ENCODE results near the gene CDON.

CDON gene

DNA sequence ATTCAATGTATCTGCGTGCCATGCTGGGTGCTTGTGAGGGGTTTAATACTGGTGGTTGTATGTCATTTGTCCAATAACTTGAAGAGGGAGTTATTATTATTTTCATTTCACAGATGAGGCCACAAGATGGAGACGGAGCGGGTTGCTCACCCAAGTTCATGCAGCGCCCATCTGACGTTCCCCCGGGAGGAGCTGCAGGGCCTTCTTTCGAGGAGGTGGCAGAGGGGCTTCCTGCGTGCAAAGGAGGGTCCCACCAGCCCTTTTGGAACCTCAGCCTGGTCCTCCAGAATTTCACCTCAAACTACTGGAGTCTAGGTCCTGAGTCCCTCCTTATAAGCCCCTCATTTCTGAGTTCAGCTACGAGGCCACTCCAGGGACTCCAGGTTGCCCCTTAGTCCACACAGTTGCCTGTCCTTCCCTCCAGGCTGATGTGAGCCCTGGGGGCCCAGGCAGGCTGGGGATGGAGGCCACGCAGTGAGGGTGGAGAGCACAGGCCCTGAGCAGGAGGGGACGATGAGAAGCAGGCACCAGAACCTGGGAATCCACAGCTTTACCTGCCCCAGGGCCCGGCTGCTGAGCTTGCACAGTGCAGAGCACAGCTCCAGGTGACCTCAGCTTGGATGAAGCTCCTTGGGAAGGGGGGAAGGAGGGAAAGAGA lies 119.8 kb downstream of the CDON start:
- Histone ChIP-seq H3K4me3 (ENCODE audit: low read depth, low read length) (no peak overlapping the region), H2AFZ (ENCODE audit: low read length, unreplicated experiment) (no peak overlapping the region), H3K36me3 (ENCODE audit: insufficient read depth, low read length) (no peaks in the 10 kb centered on the region), H3K79me2 (ENCODE audit: control insufficient read depth, insufficient read depth, low read length, unreplicated experiment) (no peaks in the 10 kb centered on the region), H3K4me1 (ENCODE audit: control insufficient read depth, insufficient read depth, low read length, unreplicated experiment) (no peaks in the 10 kb centered on the region), H3K27me3 (ENCODE audit: insufficient read depth, low read length) (no peaks in the 10 kb centered on the region), H3K27ac (ENCODE audit: low read depth, low read length) (no peak overlapping the region)

DNA sequence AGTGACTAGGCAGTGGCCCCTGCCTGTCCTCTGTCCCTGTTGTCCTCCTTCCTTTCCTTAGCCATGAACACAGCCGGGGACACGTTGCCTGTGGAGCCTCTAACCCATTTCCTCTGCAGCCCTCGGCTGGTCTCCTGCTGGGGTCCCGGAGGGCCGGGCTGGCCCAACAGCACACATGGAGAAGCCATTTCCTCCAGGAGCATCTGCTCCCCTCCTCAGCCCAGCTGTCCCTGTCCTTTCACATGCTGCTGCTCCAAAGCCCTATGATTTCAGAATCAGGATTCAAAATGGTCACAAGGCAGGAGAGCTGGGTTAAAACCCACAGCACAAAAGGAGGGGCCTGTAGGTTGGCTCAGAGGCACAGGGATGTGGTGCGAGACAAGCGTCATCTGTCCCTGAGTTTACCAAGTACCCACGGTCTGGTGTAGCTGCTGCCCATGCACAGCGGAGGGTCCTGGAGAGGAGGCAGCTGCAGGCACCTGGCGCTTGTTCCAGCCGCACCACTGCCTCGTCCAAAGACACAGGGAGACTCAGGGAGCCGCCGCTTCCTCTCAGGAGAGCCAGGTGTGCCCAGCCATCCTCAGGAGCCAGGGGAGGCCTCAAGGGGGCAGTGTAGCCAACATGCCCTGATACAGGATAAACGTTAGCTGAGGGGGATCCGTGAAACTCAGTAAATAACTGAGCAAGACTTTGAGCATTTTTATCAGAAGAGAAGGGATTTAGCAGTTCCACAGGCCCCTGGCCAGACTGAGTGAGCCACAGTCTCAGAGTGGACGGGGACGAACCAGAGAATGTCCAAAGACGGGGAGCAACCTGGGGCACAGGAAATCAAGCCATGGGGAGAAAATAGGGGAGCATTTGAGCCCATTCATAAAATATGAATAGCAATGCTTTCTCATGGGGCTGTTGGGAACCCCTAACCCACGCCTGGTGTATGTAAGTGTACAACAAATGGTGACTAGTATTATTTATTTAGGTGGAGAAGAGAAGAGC lies 120.8 kb downstream of the CDON start:
- Histone ChIP-seq H3K4me1 (ENCODE audit: control insufficient read depth, insufficient read depth, low read length, unreplicated experiment) (no peaks in the 10 kb centered on the region), H3K27ac (ENCODE audit: low read depth, low read length) (no peak overlapping the region), H3K27me3 (ENCODE audit: insufficient read depth, low read length) (no peaks in the 10 kb centered on the region), H2AFZ (ENCODE audit: low read length, unreplicated experiment) (no peak overlapping the region), H3K4me3 (ENCODE audit: low read depth, low read length) (no peak overlapping the region), H3K79me2 (ENCODE audit: control insufficient read depth, insufficient read depth, low read length, unreplicated experiment) (no peaks in the 10 kb centered on the region), H3K36me3 (ENCODE audit: insufficient read depth, low read length) (no peaks in the 10 kb centered on the region)

DNA sequence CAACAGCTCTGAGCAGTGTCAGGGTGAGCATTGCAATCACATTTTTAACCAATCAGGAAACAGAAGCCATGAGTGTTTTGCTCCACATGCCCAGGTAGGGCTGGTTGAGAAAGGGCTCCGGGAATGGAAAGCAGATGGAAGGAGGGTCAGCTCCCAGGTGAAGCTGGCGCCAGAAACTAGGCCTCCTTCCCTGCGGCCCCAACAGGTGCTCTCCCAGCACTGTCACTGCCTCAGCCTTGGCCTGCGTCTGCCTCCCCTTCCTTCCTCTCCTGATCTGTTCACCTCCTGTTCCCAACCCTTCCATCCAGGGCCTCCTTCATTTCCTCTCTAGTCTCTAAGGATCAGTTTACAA lies 121.4 kb downstream of the CDON start:
- Histone ChIP-seq H3K27ac (ENCODE audit: low read depth, low read length) (no peak overlapping the region), H3K36me3 (ENCODE audit: insufficient read depth, low read length) (no peaks in the 10 kb centered on the region), H3K4me1 (ENCODE audit: control insufficient read depth, insufficient read depth, low read length, unreplicated experiment) (no peaks in the 10 kb centered on the region), H3K4me3 (ENCODE audit: low read depth, low read length) (no peak overlapping the region), H3K27me3 (ENCODE audit: insufficient read depth, low read length) (no peaks in the 10 kb centered on the region), H3K79me2 (ENCODE audit: control insufficient read depth, insufficient read depth, low read length, unreplicated experiment) (no peaks in the 10 kb centered on the region), H2AFZ (ENCODE audit: low read length, unreplicated experiment) (no peak overlapping the region)

DNA sequence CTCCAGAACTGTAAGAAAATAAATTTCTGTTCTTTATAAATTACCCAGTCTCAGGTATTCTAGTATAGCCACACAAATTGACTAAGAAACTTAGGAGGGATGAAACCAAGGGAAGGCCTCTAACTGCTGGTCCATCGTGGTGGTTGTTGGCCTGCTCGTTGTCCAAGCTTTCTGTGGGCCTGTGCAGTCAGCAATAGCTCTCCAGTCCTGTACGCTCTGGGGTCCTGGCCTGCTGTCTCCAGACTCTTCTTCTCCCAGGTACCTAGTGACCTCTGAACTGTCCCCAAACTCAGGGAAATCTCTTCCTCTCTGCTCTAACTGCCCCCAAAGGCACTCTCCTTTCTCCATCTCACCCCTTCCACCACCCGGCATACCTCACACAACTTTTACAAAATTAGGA lies 122.5 kb downstream of the CDON start:
- Histone ChIP-seq H3K27ac (ENCODE audit: low read depth, low read length) (no peak overlapping the region), H3K79me2 (ENCODE audit: control insufficient read depth, insufficient read depth, low read length, unreplicated experiment) (no peaks in the 10 kb centered on the region), H2AFZ (ENCODE audit: low read length, unreplicated experiment) (no peak overlapping the region), H3K27me3 (ENCODE audit: insufficient read depth, low read length) (no peaks in the 10 kb centered on the region), H3K4me1 (ENCODE audit: control insufficient read depth, insufficient read depth, low read length, unreplicated experiment) (no peaks in the 10 kb centered on the region), H3K36me3 (ENCODE audit: insufficient read depth, low read length) (no peaks in the 10 kb centered on the region), H3K4me3 (ENCODE audit: low read depth, low read length) (no peak overlapping the region)

DNA sequence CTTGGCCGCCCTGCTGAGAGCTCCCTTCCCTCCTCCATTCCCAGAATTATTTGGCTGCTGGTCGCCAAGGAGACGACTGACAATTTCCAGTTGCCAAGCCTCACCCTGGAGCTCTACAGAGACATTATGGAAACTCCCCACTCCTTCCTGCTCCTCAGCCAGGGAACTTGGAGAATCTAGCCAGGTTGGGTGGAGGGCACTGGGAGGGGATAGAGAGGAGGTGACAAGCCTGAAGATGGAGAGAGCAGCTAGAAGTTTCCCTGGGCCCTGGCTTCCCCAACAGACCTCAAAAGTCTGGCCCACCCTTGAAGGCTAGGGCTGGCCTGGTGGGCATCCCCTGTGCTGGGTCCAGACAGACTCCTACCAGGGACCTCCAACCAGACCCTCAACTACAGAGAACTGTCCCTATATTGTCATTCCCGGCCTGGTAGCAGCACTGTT lies 123.6 kb downstream of the CDON start:
- Histone ChIP-seq H3K36me3 (ENCODE audit: insufficient read depth, low read length) (no peaks in the 10 kb centered on the region), H3K4me3 (ENCODE audit: low read depth, low read length) (no peak overlapping the region), H3K27ac (ENCODE audit: low read depth, low read length) (no peak overlapping the region), H3K27me3 (ENCODE audit: insufficient read depth, low read length) (no peaks in the 10 kb centered on the region), H3K4me1 (ENCODE audit: control insufficient read depth, insufficient read depth, low read length, unreplicated experiment) (no peaks in the 10 kb centered on the region), H2AFZ (ENCODE audit: low read length, unreplicated experiment) (no peak overlapping the region), H3K79me2 (ENCODE audit: control insufficient read depth, insufficient read depth, low read length, unreplicated experiment) (no peaks in the 10 kb centered on the region)

DNA sequence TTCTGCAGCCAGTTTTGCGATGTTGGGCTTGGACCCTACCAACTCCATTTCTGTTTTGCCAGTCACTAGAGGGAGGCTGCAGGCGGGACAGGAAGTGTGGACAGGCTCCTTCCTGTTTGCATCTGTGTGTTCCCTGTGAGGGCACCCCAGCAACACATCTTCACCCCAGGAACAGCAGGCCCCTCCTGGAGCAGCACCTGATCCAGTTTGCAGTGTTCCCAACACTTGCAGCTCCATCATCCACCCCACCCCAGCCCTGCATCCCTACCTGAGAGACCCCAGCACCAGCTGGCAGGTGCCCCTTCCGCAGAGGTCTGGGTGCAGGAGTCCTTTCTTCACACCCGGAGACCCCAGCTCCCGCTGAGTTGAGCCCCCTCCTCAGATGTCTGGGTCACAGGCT lies 124.2 kb downstream of the CDON start:
- no peaks in the 10 kb centered on the region for H3K79me2 ChIP-seq (ENCODE audit: control insufficient read depth, insufficient read depth, low read length, unreplicated experiment)
- no peak overlapping the region for H3K4me3 ChIP-seq (ENCODE audit: low read depth, low read length)
- no peak overlapping the region for H3K27ac ChIP-seq (ENCODE audit: low read depth, low read length)
- no peak overlapping the region for H2AFZ ChIP-seq (ENCODE audit: low read length, unreplicated experiment)
- H3K4me1 ChIP-seq (ENCODE audit: control insufficient read depth, insufficient read depth, low read length, unreplicated experiment), result no peaks in the 10 kb centered on the region
- H3K27me3 ChIP-seq (ENCODE audit: insufficient read depth, low read length), result no peaks in the 10 kb centered on the region
- H3K36me3 ChIP-seq (ENCODE audit: insufficient read depth, low read length), result no peaks in the 10 kb centered on the region

DNA sequence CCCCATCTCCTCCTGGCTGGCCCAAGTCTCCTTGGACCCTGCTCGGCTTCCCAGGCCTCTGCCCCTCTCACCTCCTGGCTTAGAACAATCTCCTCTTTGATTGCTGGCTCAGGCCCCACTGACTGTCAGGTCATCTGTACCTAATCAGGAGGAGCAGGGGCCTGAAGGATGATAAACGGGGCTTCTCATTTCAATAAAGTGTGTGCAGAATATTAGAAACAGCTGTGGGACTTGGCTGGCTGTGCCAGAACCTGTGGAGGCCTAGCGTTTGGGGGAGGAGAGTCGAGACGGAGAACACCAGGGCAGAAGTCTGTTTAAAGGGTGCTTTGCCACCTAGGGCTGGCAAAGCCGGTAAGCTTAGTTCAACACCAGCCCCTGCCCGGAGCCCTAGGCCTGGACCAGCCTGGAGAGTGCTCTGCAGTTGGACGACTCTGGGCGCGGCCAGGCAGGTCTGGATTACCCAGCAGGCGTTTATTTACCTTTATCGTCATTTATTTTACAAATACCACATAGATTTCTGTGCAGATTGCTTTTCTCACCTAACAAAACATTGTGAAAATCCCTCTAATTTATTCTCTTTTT lies 127.0 kb downstream of the CDON start:
- Histone ChIP-seq H3K4me3 (ENCODE audit: low read depth, low read length) (no peak overlapping the region), H2AFZ (ENCODE audit: low read length, unreplicated experiment) (no peak overlapping the region), H3K27me3 (ENCODE audit: insufficient read depth, low read length) (peaks cover 9% of the 10 kb centered on the region), H3K36me3 (ENCODE audit: insufficient read depth, low read length) (no peaks in the 10 kb centered on the region), H3K79me2 (ENCODE audit: control insufficient read depth, insufficient read depth, low read length, unreplicated experiment) (no peaks in the 10 kb centered on the region), H3K4me1 (ENCODE audit: control insufficient read depth, insufficient read depth, low read length, unreplicated experiment) (no peaks in the 10 kb centered on the region), H3K27ac (ENCODE audit: low read depth, low read length) (no peak overlapping the region)

DNA sequence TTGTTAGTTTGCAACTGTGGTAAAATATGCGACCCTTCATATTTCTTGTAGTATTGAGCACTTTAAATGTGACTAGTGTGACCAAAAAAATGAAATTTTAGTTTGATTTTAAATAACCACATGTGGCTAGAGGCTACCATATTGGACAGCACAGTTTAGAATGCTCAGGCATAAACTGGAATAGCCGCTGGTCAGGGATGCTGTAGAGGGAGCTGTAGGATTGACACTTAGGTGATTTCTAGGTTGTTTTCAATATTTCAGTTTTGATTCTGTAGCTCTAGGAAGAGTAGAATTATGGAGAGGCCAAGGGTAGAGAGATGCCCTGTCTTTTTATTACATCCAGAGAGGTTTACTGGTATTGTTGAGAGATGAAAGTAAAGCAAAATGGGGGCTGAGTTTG lies 127.6 kb downstream of the CDON start:
- Histone ChIP-seq H3K36me3 (ENCODE audit: insufficient read depth, low read length) (no peaks in the 10 kb centered on the region), H3K4me3 (ENCODE audit: low read depth, low read length) (no peak overlapping the region), H3K79me2 (ENCODE audit: control insufficient read depth, insufficient read depth, low read length, unreplicated experiment) (no peaks in the 10 kb centered on the region), H3K27ac (ENCODE audit: low read depth, low read length) (no peak overlapping the region), H3K27me3 (ENCODE audit: insufficient read depth, low read length) (peaks cover 9% of the 10 kb centered on the region), H2AFZ (ENCODE audit: low read length, unreplicated experiment) (no peak overlapping the region), H3K4me1 (ENCODE audit: control insufficient read depth, insufficient read depth, low read length, unreplicated experiment) (no peaks in the 10 kb centered on the region)

DNA sequence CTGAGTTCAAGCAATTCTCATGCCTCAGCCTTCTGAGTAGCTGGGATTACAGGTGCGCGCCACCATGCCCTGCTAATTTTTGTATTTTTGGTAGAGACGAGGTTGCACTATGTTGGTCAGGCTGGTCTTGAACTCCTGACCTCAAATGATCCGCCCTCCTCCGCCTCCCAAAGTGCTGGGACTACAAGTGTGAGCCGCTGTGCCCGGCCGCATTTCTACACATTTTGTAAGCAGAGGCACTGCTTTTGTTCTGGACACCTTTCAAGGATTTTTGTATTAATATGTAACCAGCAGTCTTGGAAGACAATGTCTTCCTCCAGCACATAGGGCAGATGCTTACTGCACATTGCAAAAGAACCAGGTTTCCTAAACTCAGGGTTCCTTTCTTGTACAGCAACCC lies 128.2 kb downstream of the CDON start:
- Histone ChIP-seq H3K4me3 (ENCODE audit: low read depth, low read length) (no peak overlapping the region), H3K27ac (ENCODE audit: low read depth, low read length) (no peak overlapping the region)

DNA sequence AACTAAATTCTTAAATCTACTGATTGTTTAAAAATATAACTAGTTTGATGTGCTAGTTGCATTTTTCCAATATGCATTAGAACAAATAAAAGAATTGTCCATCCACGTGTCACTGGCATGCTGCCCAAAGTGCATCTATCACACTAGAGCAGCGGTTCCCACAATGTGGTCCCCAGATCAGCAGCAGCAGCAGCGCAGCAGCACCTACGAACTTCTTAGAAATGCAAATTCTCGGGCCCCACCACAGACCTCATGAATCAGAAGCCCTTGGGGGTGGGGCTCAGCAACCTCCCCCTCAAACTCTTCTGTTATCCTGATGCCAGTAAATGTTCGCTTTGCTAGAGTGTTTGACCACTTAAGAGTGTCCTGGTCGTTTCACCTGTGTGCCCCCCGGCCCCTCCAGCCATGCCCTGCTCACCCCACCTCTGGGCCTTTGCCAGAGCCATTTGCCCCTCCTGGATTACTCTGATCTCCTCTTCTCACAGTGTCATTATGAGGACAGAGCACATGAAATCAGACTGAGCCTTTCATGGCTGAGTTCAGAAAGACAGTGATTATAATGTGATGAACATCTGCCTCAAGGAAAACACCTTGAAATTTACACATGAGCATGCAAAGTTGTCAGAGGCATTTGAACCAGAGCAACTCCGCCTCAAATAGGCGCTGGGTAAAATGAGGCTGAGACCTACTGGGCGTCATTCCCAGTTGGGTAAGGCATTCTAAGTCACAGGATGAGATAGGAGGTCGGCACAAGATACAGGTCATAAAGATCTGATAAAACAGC lies 129.4 kb downstream of the CDON start:
- H2AFZ ChIP-seq (ENCODE audit: low read length, unreplicated experiment), result no peak overlapping the region
- H3K27ac ChIP-seq (ENCODE audit: low read depth, low read length), result no peak overlapping the region
- H3K4me3 ChIP-seq (ENCODE audit: low read depth, low read length), result no peak overlapping the region

More for the DNA sequence above, 128.2 kb downstream of the CDON start:
- Histone ChIP-seq H3K36me3 (ENCODE audit: insufficient read depth, low read length) (no peaks in the 10 kb centered on the region), H3K79me2 (ENCODE audit: control insufficient read depth, insufficient read depth, low read length, unreplicated experiment) (no peaks in the 10 kb centered on the region), H3K27me3 (ENCODE audit: insufficient read depth, low read length) (peaks cover 14% of the 10 kb centered on the region), H3K4me1 (ENCODE audit: control insufficient read depth, insufficient read depth, low read length, unreplicated experiment) (no peaks in the 10 kb centered on the region), H2AFZ (ENCODE audit: low read length, unreplicated experiment) (no peak overlapping the region)

More for the DNA sequence above, 129.4 kb downstream of the CDON start:
- H3K79me2 ChIP-seq (ENCODE audit: control insufficient read depth, insufficient read depth, low read length, unreplicated experiment), result no peaks in the 10 kb centered on the region
- H3K36me3 ChIP-seq (ENCODE audit: insufficient read depth, low read length), result no peaks in the 10 kb centered on the region
- peaks cover 21% of the 10 kb centered on the region for H3K27me3 ChIP-seq (ENCODE audit: insufficient read depth, low read length)
- no peaks in the 10 kb centered on the region for H3K4me1 ChIP-seq (ENCODE audit: control insufficient read depth, insufficient read depth, low read length, unreplicated experiment)
